Measurements from ENCODE around the gene CCDC110. TPM values are rescaled to one million over a fixed set of nuclear protein-coding genes. Genes with fewer than 3 reads are reported as not detected.

CCDC110 gene
- total RNA-seq, 2 donors from 2014 or later: 0.26 to 0.80 TPM

- Histone ChIP-seq H3K9ac (ENCODE audit: extremely low read depth, low read length, poor library complexity, severe bottlenecking) (no peak overlapping the region), H3K9me3 (ENCODE audit: control insufficient read depth, low read length) (no peaks in the 10 kb centered on the region), H3K4me1 (ENCODE audit: control insufficient read depth, insufficient read depth, low read length) (no peaks in the 10 kb centered on the region), H3K27ac (ENCODE audit: low read depth, low read length) (no peak overlapping the region), H3K36me3 (ENCODE audit: control insufficient read depth, insufficient read depth, low read length) (peaks cover 40% of the 10 kb centered on the region), H3K27me3 (ENCODE audit: control insufficient read depth, insufficient read depth, low read length, poor library complexity, severe bottlenecking) (peaks cover 11% of the 10 kb centered on the region), H3K4me3 (ENCODE audit: low read length) (no peak overlapping the region)
- no peak for DNase-seq
- Mint-ChIP-seq H3K4me1 (peaks cover 5% of the 10 kb centered on the region), H3K9me3 (no peaks in the 10 kb centered on the region), H3K27me3 (ENCODE audit: insufficient read depth) (peaks cover 11% of the 10 kb centered on the region), H3K27ac (no peak overlapping the region), H3K4me3 (no peak overlapping the region), H3K36me3 (ENCODE audit: low read depth) (peaks cover 32% of the 10 kb centered on the region)
- TF ChIP-seq, protein P1, sequence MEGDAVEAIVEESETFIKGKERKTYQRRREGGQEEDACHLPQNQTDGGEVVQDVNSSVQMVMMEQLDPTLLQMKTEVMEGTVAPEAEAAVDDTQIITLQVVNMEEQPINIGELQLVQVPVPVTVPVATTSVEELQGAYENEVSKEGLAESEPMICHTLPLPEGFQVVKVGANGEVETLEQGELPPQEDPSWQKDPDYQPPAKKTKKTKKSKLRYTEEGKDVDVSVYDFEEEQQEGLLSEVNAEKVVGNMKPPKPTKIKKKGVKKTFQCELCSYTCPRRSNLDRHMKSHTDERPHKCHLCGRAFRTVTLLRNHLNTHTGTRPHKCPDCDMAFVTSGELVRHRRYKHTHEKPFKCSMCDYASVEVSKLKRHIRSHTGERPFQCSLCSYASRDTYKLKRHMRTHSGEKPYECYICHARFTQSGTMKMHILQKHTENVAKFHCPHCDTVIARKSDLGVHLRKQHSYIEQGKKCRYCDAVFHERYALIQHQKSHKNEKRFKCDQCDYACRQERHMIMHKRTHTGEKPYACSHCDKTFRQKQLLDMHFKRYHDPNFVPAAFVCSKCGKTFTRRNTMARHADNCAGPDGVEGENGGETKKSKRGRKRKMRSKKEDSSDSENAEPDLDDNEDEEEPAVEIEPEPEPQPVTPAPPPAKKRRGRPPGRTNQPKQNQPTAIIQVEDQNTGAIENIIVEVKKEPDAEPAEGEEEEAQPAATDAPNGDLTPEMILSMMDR (conservative IDR thresholded peaks at IDR 0.05): no peak
- WGBS, 2 experiments (ENCODE audit: insufficient coverage in 1 of 2, insufficient read length in 1 of 2): 91 to 97% methylated on average over 5 to 8 of the region's 8 CpGs
These were observed 72.1 kb downstream of the CCDC110 start for GRCh38 chr4:185399466-185399865.

- Histone ChIP-seq H3K4me3 (ENCODE audit: low read length) (no peak overlapping the region), H3K9me3 (ENCODE audit: control insufficient read depth, low read length) (no peaks in the 10 kb centered on the region), H3K36me3 (ENCODE audit: control insufficient read depth, insufficient read depth, low read length) (peaks cover 39% of the 10 kb centered on the region), H3K27ac (ENCODE audit: low read depth, low read length) (no peak overlapping the region), H3K9ac (ENCODE audit: extremely low read depth, low read length, poor library complexity, severe bottlenecking) (no peak overlapping the region), H3K4me1 (ENCODE audit: control insufficient read depth, insufficient read depth, low read length) (no peaks in the 10 kb centered on the region), H3K27me3 (ENCODE audit: control insufficient read depth, insufficient read depth, low read length, poor library complexity, severe bottlenecking) (peaks cover 11% of the 10 kb centered on the region)
- TF ChIP-seq, protein P1 (conservative IDR thresholded peaks at IDR 0.05): no peak
- no peak overlapping the region for H3K27ac Mint-ChIP-seq
- H3K4me3 Mint-ChIP-seq: no peak overlapping the region
- DNase-seq: no peak
- peaks cover 11% of the 10 kb centered on the region for H3K27me3 Mint-ChIP-seq (ENCODE audit: insufficient read depth)
- peaks cover 28% of the 10 kb centered on the region for H3K36me3 Mint-ChIP-seq (ENCODE audit: low read depth)
- 93% methylated on average over 2 of the region's 2 CpGs; no CpG with 5 or more reads in 1 of the 2 experiments for WGBS, 2 experiments (ENCODE audit: insufficient coverage in 1 of 2, insufficient read length in 1 of 2)
- H3K9me3 Mint-ChIP-seq: no peaks in the 10 kb centered on the region
- H3K4me1 Mint-ChIP-seq: peaks cover 5% of the 10 kb centered on the region
These were observed 72.9 kb downstream of the CCDC110 start for GRCh38 chr4:185398618-185399017.

GRCh38 chr4:185396724-185397385 is 74.7 kb downstream of the CCDC110 start, which contains the start of gene ANKRD37:
Gene ANKRD37, plus strand, starts transcription at chr4:185396841. Its CDS starts 83 bp downstream, at chr4:185396924.
- H3K27ac ChIP-seq (ENCODE audit: low read depth, low read length): peak within 1 kb of the TSS; percentile 75
- Mint-ChIP-seq H3K9me3 (no peaks in the 10 kb centered on the region), H3K27ac (peak within 1 kb of the TSS; percentile 95), H3K4me1 (peaks cover 5% of the 10 kb centered on the region), H3K36me3 (ENCODE audit: low read depth) (peaks cover 14% of the 10 kb centered on the region), H3K27me3 (ENCODE audit: insufficient read depth) (peaks cover 11% of the 10 kb centered on the region), H3K4me3 (peak within 1 kb of the TSS; percentile 74)
- H3K36me3 ChIP-seq (ENCODE audit: control insufficient read depth, insufficient read depth, low read length): peaks cover 29% of the 10 kb centered on the region
- H3K4me3 ChIP-seq (ENCODE audit: low read length): peak within 1 kb of the TSS; percentile 87
- H3K27me3 ChIP-seq (ENCODE audit: control insufficient read depth, insufficient read depth, low read length, poor library complexity, severe bottlenecking): peaks cover 11% of the 10 kb centered on the region
- TF ChIP-seq, protein P1 (conservative IDR thresholded peaks at IDR 0.05): peak; percentile 50
- peak within 1 kb of the TSS; percentile 80 for H3K9ac ChIP-seq (ENCODE audit: extremely low read depth, low read length, poor library complexity, severe bottlenecking)
- DNase-seq: no peak
- H3K9me3 ChIP-seq (ENCODE audit: control insufficient read depth, low read length): no peaks in the 10 kb centered on the region
- WGBS, 2 experiments (ENCODE audit: insufficient coverage in 1 of 2, insufficient read length in 1 of 2): 4 to 7% methylated on average over 20 to 38 of the region's 38 CpGs
- no peaks in the 10 kb centered on the region for H3K4me1 ChIP-seq (ENCODE audit: control insufficient read depth, insufficient read depth, low read length)
